GM18505 (cell line): ENCODE measurements around the gene SLC4A4.

Source experiments
- ATAC-seq: cut with Tn5 transposase; IDR thresholded peaks from one replicate; pipeline ENCODE4 v1.9.1; 2021; ENCODE audit not compliant: unreplicated experiment
- POLR2A ChIP-seq: IDR thresholded peaks from 4 replicates; pipeline ENCODE4 v1.6.1; 2011; ENCODE audit warnings: borderline replicate concordance; ENCODE audit not compliant: insufficient read depth, insufficient read length; ENCODE audit errors: extremely low read depth

SLC4A4 gene

GRCh38 chr4:71532407-71532806 is 193.6 kb downstream of the SLC4A4 start:
- no peak for TF ChIP-seq POLR2A
- no peak for ATAC-seq

DNA sequence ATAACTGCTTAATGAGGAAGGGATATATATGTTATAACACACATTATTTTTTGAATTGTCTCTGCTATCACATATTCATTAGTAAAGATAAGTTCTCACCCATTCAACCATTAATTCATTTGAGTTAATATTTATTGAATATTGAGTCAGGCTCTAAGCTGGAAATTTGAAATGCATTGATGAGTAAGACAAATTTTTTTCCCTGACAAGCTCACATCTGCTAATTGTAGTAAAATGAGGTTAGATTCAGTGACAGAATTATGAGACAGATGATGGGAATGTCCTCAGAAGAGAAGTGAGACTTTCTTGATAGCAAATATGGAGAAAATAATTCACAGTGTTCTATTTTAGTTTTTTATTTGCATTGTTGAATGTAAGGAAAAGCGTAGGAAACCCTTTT is 194.3 kb downstream of the SLC4A4 start:
- no peak for TF ChIP-seq POLR2A
- no peak for ATAC-seq

GRCh38 chr4:71537551-71538065 is 198.8 kb downstream of the SLC4A4 start:
- TF ChIP-seq POLR2A = no peak
- ATAC-seq = no peak

- no peak for ATAC-seq
- TF ChIP-seq POLR2A = no peak
These were observed 199.7 kb downstream of the SLC4A4 start for GRCh38 chr4:71538528-71538927.

DNA sequence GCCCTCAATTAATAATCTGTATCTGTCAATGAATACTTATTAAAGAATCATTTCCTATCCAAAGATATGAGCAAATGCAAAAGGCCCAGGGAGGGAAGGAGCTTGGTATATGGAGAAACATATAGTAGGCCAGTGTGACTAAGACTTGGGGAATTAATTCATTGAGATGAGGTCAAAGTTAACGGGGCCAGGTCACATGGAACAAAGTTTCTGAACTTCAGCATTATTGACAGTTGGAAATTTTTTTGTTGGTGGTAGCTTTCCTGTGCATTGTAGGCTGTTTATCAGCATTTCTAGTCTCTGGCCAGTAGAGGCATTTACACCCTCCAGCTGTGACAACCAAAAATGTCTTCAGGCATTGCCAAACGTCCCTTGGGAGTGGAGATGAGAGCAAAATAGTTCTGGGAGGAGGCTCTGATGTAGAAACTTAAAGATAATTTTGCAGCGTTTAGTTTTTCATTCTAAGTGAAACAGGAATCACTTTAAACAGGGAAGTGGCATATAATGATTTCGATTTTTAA is 202.0 kb downstream of the SLC4A4 start:
- peak; percentile 57 for ATAC-seq
- TF ChIP-seq POLR2A = no peak

DNA sequence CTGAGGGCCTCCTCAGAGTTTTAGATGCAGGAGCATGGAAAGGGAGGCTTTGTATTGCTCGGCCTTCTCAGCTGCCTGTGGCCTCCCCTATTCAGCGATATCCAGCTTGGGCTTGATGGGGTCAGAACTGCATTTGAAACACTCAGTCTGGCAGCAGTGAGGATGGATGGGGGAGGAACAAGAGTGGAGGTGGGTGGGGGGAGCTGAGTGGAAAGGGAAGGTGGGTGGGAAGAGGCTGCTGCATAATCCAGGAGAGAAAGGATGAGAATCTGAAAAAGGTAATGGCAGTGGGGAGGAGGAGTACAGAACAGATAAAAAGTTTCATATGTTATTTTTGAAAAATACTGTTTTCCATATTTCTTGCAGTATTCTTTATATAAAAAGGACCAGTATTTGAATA is 202.7 kb downstream of the SLC4A4 start:
- TF ChIP-seq POLR2A = no peak
- ATAC-seq = no peak

- no peak for ATAC-seq
- TF ChIP-seq POLR2A = no peak
These were observed 206.3 kb downstream of the SLC4A4 start for GRCh38 chr4:71545168-71545567.

- ATAC-seq = no peak
- no peak for TF ChIP-seq POLR2A
These were observed 210.8 kb downstream of the SLC4A4 start for GRCh38 chr4:71549516-71550160.

DNA sequence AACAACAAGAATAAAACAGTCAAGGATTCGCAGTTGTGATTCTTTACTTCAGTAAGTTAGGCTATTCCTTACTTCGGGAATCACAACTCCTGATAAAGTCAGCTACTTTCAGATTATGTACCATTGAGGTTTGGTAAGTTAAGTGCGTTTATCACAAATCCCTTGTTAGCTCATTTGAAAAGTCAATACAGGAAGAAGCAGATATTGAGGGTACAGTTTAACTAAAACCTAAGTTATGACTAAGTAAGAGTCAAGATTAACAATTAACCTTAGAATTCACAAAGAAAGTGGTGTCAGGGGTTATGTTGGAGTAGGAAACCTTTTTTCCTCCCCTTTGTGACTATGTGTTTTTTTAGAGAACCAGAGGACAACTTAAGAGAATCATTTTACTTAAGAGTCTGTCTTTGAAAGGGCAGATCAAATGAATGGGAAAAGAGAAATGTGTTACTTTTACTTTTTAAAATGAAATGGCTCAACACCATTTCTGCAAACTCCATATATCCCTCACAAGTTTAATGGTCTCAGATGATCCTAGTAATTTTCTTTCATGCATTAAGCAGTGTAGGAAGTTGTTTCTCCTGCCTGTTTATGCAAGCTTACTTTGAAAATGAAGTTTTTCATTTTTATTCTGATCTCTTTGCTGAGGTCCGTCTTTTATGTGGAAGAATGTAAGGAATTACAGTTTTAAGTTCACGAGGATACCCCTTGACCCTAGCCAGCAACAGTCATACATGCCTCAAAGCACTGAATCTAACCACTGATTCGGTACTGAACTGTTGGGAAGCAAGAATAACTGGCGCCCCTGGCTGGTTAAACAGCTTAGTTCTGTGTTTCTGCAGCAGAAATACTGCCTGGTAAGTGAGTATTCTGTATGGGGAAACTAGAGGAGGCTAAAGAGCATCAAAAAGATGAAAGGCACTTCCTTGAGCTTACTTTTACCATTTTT is 211.7 kb downstream of the SLC4A4 start:
- TF ChIP-seq POLR2A = no peak
- ATAC-seq = no peak

GRCh38 chr4:71553605-71554004 is 214.8 kb downstream of the SLC4A4 start:
- no peak for TF ChIP-seq POLR2A
- ATAC-seq = no peak

GRCh38 chr4:71554025-71554424 is 215.2 kb downstream of the SLC4A4 start:
- no peak for ATAC-seq
- no peak for TF ChIP-seq POLR2A

DNA sequence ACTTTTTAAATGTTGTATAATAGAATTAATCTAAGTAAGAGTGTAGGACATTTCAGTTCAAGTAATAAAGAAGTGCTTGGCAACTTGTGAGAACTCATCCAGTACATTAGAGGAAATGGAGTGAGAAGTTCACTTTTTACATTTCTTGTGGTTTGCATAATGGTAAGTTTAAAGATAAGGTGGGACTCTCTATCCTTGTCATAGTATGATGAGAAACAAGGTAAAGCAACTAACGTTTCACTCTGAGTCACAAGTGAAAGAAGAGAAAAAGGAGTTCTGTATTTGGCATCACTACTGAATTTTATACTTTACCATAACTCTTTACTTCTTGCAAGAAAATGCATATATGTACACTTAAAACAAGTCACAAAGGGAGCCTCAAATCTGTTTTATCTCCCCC is 219.4 kb downstream of the SLC4A4 start:
- ATAC-seq = peak; percentile 91
- TF ChIP-seq POLR2A = no peak

- no peak for ATAC-seq
These were observed 221.2 kb downstream of the SLC4A4 start for GRCh38 chr4:71559957-71560571.

More at GRCh38 chr4:71559957-71560571, 221.2 kb downstream of the SLC4A4 start:
- no peak for TF ChIP-seq POLR2A
